Activated naive CD8-positive, alpha-beta T cell (primary cell): ENCODE data around the gene FNDC11.
"Not testable (repeated sequence)": the region's sequence is repeated elsewhere in the genome, so short reads cannot be mapped to it uniquely, and the experiment has no call there.

Experiments used
- H3K27ac Mint-ChIP-seq: one replicate; pipeline ENCODE4 v1.8.0; 2021; ENCODE audit warnings: mixed read lengths
- H3K27me3 Mint-ChIP-seq: one replicate; pipeline ENCODE4 v1.8.0; 2021; ENCODE audit warnings: mixed read lengths
- H3K36me3 Mint-ChIP-seq: one replicate; pipeline ENCODE4 v1.8.0; 2021; ENCODE audit warnings: mixed read lengths
- H3K4me1 Mint-ChIP-seq: one replicate; pipeline ENCODE4 v1.8.0; 2021; ENCODE audit warnings: low read depth, mixed read lengths
- H3K4me3 Mint-ChIP-seq: one replicate; pipeline ENCODE4 v1.8.0; 2021; ENCODE audit warnings: mild to moderate bottlenecking, mixed read lengths
- H3K9me3 Mint-ChIP-seq: one replicate; pipeline ENCODE4 v1.8.0; 2021; ENCODE audit warnings: low read depth, mixed read lengths

Gene FNDC11

DNA sequence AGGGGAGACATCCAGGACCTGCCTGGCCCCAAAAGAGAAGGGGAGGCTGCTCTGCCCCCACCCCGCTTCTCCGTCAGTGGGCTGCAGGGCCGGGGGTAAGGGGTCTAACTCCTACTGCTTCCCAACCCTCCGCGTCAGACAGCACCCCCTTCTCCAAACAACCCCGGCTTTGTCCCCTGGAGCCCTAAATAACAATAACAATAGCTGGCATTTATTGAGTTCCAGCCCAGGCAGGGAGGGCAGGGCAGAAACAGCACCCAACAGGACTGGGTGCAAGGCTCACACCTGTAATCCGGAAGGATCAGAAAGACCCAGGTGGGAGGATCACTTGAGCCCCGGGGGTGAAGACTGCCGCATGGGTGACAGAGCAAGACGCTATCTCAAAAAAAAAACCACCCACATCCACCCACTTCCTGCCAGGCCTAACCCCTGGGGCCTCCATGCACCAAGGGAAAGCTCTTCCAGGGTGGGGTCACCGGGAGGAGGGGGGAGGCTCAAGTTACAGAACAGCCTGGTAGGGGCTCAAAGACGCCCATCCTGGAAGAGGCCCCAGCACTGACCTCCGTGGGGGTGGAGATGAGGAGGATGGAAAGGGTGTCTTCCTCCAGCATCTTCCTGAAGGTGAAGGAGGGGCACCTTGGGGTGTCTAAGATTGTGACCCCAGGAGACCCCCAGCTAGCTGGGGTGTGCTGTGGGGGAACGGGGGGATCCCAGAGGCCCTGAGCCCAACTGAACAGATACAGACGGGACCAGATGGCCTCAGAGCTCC lies 1.3 kb upstream of the FNDC11 start:
- Mint-ChIP-seq H3K27me3 (no peaks in the 10 kb centered on the region), H3K27ac (peak overlapping the region; percentile 54)

DNA sequence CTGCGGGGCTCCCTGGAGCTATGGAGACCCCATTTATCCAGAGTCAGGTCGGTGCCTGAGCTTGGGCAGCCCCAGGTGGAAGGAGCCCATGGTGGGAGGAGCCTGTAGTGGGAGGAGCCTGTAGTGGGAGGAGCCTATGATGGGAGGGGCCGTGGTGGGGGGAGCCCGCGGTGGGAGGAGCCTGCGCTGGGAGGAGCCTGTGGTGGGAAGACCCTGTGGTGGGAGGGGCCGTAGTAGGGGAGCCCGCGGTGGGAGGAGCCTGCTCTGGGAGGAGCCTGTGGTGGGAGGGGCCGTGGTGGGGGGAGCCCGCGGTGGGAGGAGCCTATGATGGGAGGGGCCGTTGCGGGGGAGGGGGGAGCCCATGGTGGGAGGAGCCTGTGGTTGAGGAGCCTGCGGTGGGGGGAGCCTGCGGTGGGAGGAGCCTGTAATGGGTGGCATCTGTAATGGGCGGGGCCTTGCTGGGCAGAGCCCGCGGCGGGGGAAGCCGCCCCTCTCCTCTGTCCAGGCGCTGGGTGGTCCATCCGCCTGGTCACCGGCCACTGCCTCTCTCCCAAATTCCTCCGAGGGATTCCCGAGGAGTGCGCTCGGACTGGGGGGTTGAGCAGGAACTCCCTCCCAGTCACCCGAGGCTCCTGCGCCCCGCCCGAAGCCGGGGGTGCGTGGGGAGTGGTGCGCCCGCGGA lies 567 bp upstream of the FNDC11 start:
- H3K9me3 Mint-ChIP-seq: no peaks in the 10 kb centered on the region
- no peaks in the 10 kb centered on the region for H3K27me3 Mint-ChIP-seq

More for the DNA sequence above, 1.3 kb upstream of the FNDC11 start:
- Mint-ChIP-seq H3K36me3 (no peaks in the 10 kb centered on the region), H3K4me1 (peaks cover 15% of the 10 kb centered on the region), H3K4me3 (peak overlapping the region; percentile 70), H3K9me3 (no peaks in the 10 kb centered on the region)

DNA sequence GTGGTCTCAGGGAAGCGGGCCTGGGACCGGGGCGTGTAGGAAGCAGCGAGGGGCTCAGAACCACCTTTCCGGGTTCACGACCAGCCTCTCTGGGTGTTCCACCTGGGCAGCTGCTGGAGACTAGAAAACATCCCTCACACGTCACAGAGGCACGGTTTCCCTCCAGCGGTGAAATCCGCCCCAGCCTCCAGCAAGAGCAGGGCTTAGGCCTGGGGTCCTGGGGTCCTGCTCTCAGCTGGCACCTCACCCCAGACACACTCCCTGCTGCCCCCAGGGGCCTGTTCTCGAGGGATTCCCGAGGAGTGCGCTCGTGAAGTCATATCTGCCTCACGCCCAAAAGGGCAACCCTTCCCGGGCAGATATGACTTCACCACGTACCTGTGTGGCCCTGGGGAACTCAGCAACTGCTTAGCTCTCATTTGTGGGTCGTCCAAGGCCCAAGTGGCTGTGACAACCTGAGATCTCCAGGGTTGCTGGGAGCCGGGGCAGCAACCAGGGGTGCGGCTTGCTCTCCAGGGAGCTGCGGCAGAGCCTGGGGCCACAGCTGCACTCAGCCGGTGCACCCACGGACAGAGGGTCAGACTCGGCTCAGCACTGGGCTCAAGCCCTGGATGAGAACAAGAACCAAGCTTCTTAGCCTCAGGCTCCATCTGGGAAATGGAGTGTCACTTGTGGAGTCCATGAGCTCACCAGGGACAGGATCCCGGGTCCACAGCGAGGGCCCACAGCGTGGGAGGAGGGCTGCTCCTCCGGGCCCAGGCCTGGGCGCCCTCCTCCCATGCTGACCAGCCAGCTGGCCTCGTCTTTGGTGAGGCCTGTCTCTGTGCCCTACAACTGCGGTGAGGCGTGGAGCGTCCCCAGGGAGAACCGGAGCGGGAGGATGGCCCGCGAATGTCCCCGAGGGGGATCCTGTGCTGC lies 661 bp downstream of the FNDC11 start:
- Mint-ChIP-seq H3K4me3 (peak overlapping the region; percentile 70), H3K4me1 (peaks cover 11% of the 10 kb centered on the region), H3K9me3 (no peaks in the 10 kb centered on the region), H3K27ac (no peak overlapping the region), H3K27me3 (no peaks in the 10 kb centered on the region), H3K36me3 (no peaks in the 10 kb centered on the region)

More for the DNA sequence above, 567 bp upstream of the FNDC11 start:
- peaks cover 15% of the 10 kb centered on the region for H3K4me1 Mint-ChIP-seq
- H3K36me3 Mint-ChIP-seq: no peaks in the 10 kb centered on the region
- no peak overlapping the region for H3K27ac Mint-ChIP-seq
- peak overlapping the region; percentile 70 for H3K4me3 Mint-ChIP-seq

DNA sequence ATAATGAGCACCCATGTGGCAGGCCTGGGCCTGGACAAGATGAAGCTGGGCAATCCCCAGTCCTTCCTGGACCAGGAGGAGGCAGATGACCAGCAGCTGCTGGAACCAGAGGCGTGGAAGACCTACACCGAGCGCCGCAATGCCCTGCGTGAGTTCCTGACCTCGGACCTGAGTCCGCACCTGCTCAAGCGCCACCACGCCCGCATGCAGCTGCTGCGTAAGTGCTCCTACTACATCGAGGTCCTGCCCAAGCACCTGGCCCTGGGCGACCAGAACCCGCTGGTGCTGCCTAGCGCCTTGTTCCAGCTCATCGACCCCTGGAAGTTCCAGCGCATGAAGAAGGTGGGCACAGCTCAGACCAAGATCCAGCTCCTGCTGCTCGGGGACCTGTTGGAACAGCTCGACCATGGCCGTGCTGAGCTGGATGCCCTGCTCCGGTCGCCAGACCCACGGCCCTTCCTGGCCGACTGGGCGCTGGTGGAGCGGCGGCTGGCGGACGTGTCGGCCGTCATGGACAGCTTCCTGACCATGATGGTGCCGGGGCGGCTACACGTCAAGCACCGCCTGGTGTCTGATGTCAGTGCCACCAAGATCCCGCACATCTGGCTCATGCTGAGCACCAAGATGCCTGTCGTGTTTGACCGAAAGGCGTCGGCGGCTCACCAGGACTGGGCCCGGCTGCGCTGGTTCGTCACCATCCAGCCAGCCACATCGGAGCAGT lies 1.9 kb downstream of the FNDC11 start:
- Mint-ChIP-seq H3K27ac (no peak overlapping the region), H3K27me3 (no peaks in the 10 kb centered on the region)

DNA sequence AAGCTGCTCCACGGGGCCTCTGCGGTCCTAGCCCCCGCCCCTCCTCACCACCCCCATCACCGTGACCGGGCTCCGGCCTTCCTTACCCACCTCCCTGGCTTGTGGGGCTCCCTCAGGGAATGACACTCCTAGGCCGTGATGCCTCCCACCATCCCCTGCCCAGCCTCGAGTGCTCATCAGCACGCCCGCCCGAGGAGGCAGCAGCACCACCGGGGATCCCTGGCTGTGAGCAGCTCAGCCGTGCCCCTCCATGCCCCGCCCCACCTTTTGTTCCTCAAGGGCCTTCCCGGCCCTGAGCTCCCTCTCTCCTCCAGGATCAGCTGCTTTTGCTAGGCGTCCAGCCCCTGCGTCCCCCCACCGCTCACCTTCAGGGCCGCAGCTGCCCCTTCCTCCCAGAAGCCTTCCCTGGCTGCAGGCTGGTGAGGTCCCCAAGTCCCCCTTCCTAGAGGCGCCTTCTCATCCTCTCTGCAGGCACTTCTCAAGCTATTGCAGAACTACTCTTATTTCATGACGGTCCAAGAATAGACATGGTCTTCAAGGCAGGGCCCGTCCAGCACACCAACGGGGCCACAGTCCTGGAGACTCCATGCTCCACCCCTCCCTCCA lies 3.0 kb downstream of the FNDC11 start:
- H3K27me3 Mint-ChIP-seq: no peaks in the 10 kb centered on the region
- H3K4me1 Mint-ChIP-seq: peaks cover 10% of the 10 kb centered on the region
- no peak overlapping the region for H3K4me3 Mint-ChIP-seq
- no peaks in the 10 kb centered on the region for H3K9me3 Mint-ChIP-seq
- H3K36me3 Mint-ChIP-seq: peaks cover 2% of the 10 kb centered on the region
- H3K27ac Mint-ChIP-seq: no peak overlapping the region

More for the DNA sequence above, 1.9 kb downstream of the FNDC11 start:
- Mint-ChIP-seq H3K36me3 (peaks cover 2% of the 10 kb centered on the region), H3K4me1 (peaks cover 13% of the 10 kb centered on the region), H3K4me3 (no peak overlapping the region), H3K9me3 (no peaks in the 10 kb centered on the region)

DNA sequence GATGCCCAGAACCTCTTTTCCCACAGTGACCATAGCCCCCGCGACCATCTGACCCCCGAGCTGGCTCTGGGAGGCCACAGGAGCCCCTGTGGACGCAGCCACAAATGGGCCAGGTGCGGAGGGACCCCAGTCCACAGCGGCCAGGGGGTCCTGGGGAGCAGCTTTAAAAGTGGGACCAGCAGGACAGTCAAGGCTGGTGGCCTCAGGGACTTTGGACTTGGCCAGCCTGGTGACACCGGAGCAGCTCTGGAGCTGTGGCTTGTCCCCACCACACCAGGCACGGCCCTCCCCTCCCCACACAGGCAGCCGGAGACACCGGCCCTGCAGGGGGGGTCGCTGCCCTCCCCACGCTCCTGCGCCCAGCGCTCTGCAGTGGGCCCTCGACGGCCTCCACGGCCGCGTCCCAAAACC lies 3.5 kb downstream of the FNDC11 start:
- no peaks in the 10 kb centered on the region for H3K27me3 Mint-ChIP-seq
- no peak overlapping the region for H3K4me3 Mint-ChIP-seq

DNA sequence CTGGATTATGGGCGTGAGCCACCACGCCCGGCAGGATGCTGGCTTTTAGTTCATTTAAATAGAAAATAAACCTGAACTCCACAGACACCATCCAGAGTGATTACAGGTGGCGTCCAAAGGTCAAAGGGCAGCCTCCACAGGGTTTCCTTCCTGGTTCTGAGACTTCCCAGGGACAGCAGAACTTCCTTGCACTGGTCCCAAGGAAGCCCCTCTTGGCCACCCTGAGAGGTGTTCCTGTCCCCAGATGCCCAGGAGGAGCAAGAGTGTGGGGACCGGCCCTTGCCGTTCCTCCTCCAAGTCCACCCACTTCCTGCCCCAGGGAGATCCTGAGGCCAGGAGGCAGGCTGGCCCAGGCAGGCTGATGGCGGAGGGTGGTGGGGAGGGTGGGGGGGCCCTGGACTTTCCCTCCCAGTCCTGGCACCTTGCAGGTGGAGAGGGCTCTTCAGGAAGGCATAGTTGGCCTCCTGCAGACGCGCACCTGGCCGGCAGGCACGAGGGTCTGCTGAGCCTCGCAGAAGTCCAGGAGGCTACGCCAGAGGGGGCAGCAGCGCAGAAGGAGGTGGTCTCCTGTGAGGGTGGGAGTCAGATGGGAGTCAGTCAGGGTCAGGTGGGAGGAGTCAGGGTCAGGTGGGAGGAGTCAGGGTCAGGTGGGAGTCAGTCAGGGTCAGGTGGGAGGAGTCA lies 5.0 kb downstream of the FNDC11 start:
- Mint-ChIP-seq H3K4me1 (peaks cover 2% of the 10 kb centered on the region), H3K4me3 (no peak overlapping the region), H3K27me3 (no peaks in the 10 kb centered on the region), H3K36me3 (peaks cover 2% of the 10 kb centered on the region), H3K9me3 (no peaks in the 10 kb centered on the region), H3K27ac (no peak overlapping the region)

More for the DNA sequence above, 3.5 kb downstream of the FNDC11 start:
- peaks cover 2% of the 10 kb centered on the region for H3K36me3 Mint-ChIP-seq
- peaks cover 9% of the 10 kb centered on the region for H3K4me1 Mint-ChIP-seq
- no peaks in the 10 kb centered on the region for H3K9me3 Mint-ChIP-seq
- H3K27ac Mint-ChIP-seq: no peak overlapping the region

DNA sequence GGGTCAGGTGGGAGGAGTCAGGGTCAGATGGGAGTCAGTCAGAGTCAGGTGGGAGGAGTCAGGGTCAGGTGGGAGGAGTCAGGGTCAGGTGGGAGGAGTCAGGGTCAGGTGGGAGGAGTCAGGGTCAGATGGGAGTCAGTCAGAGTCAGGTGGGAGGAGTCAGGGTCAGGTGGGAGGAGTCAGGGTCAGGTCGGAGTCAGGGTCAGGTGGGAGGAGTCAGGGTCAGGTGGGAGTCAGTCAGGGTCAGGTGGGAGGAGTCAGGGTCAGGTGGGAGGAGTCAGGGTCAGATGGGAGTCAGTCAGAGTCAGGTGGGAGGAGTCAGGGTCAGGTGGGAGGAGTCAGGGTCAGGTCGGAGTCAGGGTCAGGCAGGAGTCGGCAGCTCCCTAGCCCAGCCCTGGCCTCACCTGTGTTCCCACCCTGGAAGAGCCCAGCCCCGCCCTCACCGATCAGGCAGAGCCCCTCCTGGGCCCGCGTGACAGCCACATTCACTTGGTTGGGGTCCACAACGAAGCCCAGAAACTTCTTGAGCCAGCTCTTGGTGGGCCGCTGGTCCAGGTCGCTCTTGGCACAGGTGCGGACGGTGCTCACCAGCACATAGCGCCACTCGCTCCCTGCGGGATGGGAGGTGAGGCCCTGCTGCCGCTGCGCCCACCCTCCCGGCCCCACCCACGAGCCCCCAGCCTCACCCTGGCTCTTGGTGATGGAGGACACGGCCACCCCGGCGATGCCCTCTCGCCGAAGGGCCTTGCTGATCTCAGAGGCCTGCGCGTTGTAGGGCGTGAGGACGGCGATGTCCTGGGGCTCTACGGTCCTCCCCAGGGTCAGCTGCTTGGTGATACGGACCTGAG lies 5.8 kb downstream of the FNDC11 start:
- not testable (repeated sequence) for H3K27me3 Mint-ChIP-seq, H3K27ac Mint-ChIP-seq, H3K9me3 Mint-ChIP-seq, H3K4me3 Mint-ChIP-seq, H3K36me3 Mint-ChIP-seq, H3K4me1 Mint-ChIP-seq

DNA sequence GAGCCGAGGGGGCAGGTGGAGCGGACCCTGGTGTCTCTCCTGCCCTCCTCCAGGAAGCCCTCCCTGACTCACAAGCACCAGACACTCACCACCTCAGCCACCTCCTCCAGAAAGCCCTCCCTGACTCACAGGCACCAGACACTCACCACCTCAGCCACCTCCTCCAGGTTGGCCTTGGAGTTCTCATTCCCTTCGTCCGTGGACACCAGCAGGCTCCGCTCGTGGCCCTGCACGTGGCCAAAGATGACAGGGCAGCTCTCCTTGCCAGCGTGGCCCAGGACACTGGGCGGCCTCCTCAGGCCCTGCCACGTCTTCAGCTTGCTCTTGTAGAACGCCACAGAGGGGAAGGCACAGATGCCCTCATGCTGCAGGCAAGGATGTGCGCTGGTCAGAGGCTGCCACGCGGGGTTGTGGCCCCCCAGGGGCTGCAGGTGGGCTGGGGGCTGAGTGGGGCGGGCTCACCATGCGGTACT lies 6.4 kb downstream of the FNDC11 start:
- Mint-ChIP-seq H3K36me3 (peaks cover 2% of the 10 kb centered on the region), H3K27me3 (no peaks in the 10 kb centered on the region), H3K27ac (no peak overlapping the region), H3K9me3 (no peaks in the 10 kb centered on the region), H3K4me3 (no peak overlapping the region), H3K4me1 (peaks cover 2% of the 10 kb centered on the region)

DNA sequence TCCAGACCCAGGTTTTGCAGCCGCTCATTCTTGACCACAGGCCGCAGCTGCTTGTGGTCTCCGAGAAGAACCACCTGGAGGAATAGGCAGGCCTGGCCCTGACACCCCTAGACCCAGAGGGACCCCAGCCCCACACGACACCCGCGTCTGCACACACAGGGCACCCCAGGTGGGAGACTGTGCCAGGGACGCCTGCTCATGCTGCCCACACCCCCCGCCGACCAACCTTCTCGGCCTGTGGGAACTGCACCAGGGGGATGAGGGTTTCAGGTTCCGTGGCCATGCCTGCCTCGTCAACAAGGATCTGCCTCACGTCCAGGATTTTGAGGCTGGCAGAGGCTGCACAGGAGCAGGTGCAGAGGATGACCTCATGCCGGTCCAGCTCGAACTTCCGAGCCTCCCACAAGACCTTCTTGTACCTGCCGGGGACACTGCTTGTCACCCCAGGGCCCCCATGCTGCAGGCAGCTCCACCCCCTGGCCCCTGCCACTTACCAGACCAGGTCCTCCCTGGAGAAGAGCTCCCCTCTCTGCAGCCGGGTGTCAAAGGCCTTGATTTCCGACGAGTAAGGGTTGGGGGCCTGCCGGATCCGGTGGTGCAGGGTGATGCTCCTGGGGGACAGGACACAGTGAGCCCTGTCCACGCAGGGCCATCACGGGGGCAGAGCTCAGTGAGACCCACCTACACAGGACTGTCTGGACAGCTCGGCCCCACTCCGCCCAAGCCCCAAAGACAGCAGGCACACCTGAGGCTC lies 7.1 kb downstream of the FNDC11 start:
- Mint-ChIP-seq H3K27ac (no peak overlapping the region), H3K36me3 (peaks cover 2% of the 10 kb centered on the region), H3K9me3 (no peaks in the 10 kb centered on the region), H3K4me1 (peaks cover 2% of the 10 kb centered on the region), H3K4me3 (no peak overlapping the region), H3K27me3 (no peaks in the 10 kb centered on the region)

DNA sequence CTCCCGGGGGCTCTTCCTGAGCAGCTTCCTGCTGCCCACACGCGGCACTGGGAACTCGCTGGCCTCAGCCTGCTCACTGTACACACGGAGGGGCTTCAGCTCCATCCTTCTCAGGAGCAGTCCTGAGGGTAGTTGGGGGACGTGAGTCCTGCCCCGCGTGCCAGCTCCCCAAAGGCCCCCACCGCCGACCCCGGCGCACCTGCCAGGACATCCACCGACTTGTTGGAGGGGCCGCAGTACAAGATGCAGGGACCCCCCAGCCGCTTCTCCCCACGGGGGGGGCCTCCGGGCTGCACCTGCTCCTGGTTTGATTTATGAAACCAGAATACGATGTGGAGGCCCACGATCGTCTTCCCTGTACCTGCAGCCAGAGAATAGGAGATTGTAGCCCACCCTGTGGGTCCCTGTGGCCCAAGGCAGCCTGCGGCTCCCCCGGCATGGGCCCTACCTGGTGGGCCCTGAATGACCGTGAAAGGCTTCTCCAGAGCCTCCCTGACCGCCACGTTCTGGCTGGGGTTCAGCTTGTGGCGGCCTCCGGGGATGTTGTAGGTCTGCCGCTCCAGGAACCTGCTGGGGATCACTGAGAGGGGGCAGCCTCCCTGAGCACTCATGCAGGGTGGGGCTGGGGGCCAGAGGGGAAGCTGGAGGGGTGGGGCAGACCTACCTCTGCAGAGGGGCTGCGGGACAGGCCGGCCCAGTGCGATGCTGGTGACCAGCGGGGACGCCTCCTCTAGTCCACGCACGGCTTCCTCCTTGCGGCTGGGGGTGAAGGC lies 7.9 kb downstream of the FNDC11 start:
- H3K4me3 Mint-ChIP-seq: no peak overlapping the region
- H3K9me3 Mint-ChIP-seq: no peaks in the 10 kb centered on the region
- no peak overlapping the region for H3K27ac Mint-ChIP-seq
- peaks cover 2% of the 10 kb centered on the region for H3K36me3 Mint-ChIP-seq
- peaks cover 2% of the 10 kb centered on the region for H3K4me1 Mint-ChIP-seq
- H3K27me3 Mint-ChIP-seq: no peaks in the 10 kb centered on the region
